K562 (cell line): ENCODE data around the gene WDR46. TPM values are rescaled to one million over a fixed set of nuclear protein-coding genes. Genes with fewer than 3 reads are reported as not detected.

Experiments used
- ATF7 ChIP-seq: fragments of 450-650 bp; IDR thresholded peaks from 2 replicates; pipeline ENCODE4 v1.7.1; 2014; ENCODE audit warnings: mild to moderate bottlenecking, moderate library complexity
- CREB3L1 ChIP-seq: fragments of 450-650 bp; IDR thresholded peaks from 2 replicates; pipeline ENCODE4 v1.6.1; 2014; ENCODE audit warnings: low read depth, mild to moderate bottlenecking, moderate library complexity, borderline replicate concordance
- CREM ChIP-seq: IDR thresholded peaks from 2 replicates; pipeline ENCODE4 v1.6.1; 2014; ENCODE audit warnings: antibody characterized with exemption, low read depth
- DLX4 ChIP-seq: fragments of 250-450 bp; sonication (Bioruptor Pico); IDR thresholded peaks from 2 replicates; pipeline ENCODE4 v1.6.1; 2021; ENCODE audit warnings: mild to moderate bottlenecking
- EP400 ChIP-seq: fragments of 450-650 bp; IDR thresholded peaks from 2 replicates; pipeline ENCODE4 v1.6.1; 2017; ENCODE audit warnings: antibody characterized with exemption, mild to moderate bottlenecking, moderate library complexity
- FOS ChIP-seq: IDR thresholded peaks from 3 replicates; pipeline ENCODE4 v1.6.1; 2011; ENCODE audit not compliant: insufficient read length; ENCODE audit errors: extremely low read depth
- KAT2B ChIP-seq: IDR thresholded peaks from one replicate; pipeline ENCODE4 v1.6.1; 2012; ENCODE audit warnings: low read depth, mild to moderate bottlenecking, control low read depth, inconsistent platforms, low read length, moderate library complexity
- MAZ ChIP-seq, 2 experiments: fragments of 450-650 bp in 1 of 2; sonication (generic) in 1 of 2; formaldehyde crosslinking; IDR thresholded peaks in 1 of 2; conservative IDR thresholded peaks in 1 of 2; 2 replicates each; pipeline versions ENCODE4 v1.4.0 to v1.5.0; 2020; ENCODE audit warnings: mild to moderate bottlenecking in 1 of 2, missing genetic modification reagents in 1 of 2
- MEF2A ChIP-seq: IDR thresholded peaks from 2 replicates; pipeline ENCODE4 v1.6.1; 2011; ENCODE audit warnings: low read depth, mild to moderate bottlenecking, low read length, moderate library complexity; ENCODE audit not compliant: control insufficient read depth
- MIER1 ChIP-seq: fragments of 450-650 bp; IDR thresholded peaks from 2 replicates; pipeline ENCODE4 v1.6.1; 2016; ENCODE audit warnings: antibody characterized with exemption, mild to moderate bottlenecking, low read depth
- MNT ChIP-seq, 2 experiments: fragments of 450-650 bp; conservative IDR thresholded peaks; 2 replicates each; pipeline ENCODE4 v1.6.1; 2017; ENCODE audit warnings: mild to moderate bottlenecking in 2 of 2, moderate library complexity in 2 of 2
- MTA3 ChIP-seq: fragments of 450-650 bp; formaldehyde crosslinking; IDR thresholded peaks from 2 replicates; pipeline ENCODE4 v1.6.1; 2017; ENCODE audit warnings: mild to moderate bottlenecking, borderline replicate concordance
- MYC ChIP-seq, 2 experiments: fragments of 250-450 bp in 1 of 2; sonication (Bioruptor Pico) in 1 of 2; IDR thresholded peaks; 2 replicates each; pipeline versions ENCODE4 v1.5.1 to v1.6.1; 2012 to 2021; ENCODE audit warnings: low read depth in 2 of 2, borderline replicate concordance in 1 of 2, improper control_type of control experiment in 1 of 2, low read length in 1 of 2, mild to moderate bottlenecking in 1 of 2, moderate library complexity in 1 of 2
- NR1H2 ChIP-seq: sonication (generic); formaldehyde crosslinking; IDR thresholded peaks from 2 replicates; pipeline ENCODE4 v1.4.0; 2020; ENCODE audit warnings: mild to moderate bottlenecking, missing genetic modification reagents
- NUFIP1 ChIP-seq: fragments of 450-650 bp; IDR thresholded peaks from 2 replicates; pipeline ENCODE4 v1.6.1; 2018; ENCODE audit not compliant: partially characterized antibody
- POLR2A ChIP-seq: fragments of 450-650 bp; conservative IDR thresholded peaks from 2 replicates; pipeline ENCODE4 v1.6.1; 2016
- PRPF4 ChIP-seq: fragments of 200-400 bp; formaldehyde crosslinking; IDR thresholded peaks from one replicate; pipeline ENCODE4 v1.6.1; 2017; ENCODE audit warnings: low read length, low read depth, mild to moderate bottlenecking; ENCODE audit not compliant: insufficient read depth, poor library complexity, severe bottlenecking
- SIN3A ChIP-seq, 2 experiments: fragments of 150-350 bp in 1 of 2; IDR thresholded peaks; 2 replicates each; pipeline ENCODE4 v1.6.1; 2011 to 2016; ENCODE audit warnings: borderline replicate concordance in 2 of 2, low read depth in 2 of 2, low read length in 2 of 2, mild to moderate bottlenecking in 2 of 2, moderate library complexity in 2 of 2; ENCODE audit not compliant: control insufficient read depth in 1 of 2
- SMAD4 ChIP-seq: fragments of 250-450 bp; sonication (Bioruptor Pico); conservative IDR thresholded peaks from 2 replicates; pipeline ENCODE4 v1.8.0; 2021; ENCODE audit warnings: inconsistent platforms, mild to moderate bottlenecking, moderate library complexity
- TFAP4 ChIP-seq: sonication (generic); formaldehyde crosslinking; IDR thresholded peaks from 2 replicates; pipeline ENCODE4 v1.8.0; 2022; ENCODE audit warnings: missing genetic modification reagents, mild to moderate bottlenecking, moderate library complexity, borderline replicate concordance
- U2AF1 ChIP-seq: fragments of 200-400 bp; formaldehyde crosslinking; optimal IDR thresholded peaks from 2 replicates; pipeline ENCODE3; 2017; ENCODE audit warnings: mild to moderate bottlenecking, low read depth, low read length, moderate library complexity
- ZFP1 ChIP-seq: fragments of 450-650 bp; formaldehyde crosslinking; IDR thresholded peaks from 2 replicates; pipeline ENCODE4 v1.4.0; 2020; ENCODE audit warnings: mild to moderate bottlenecking, mixed read lengths
- ZNF3 ChIP-seq: fragments of 250-450 bp; sonication (Bioruptor Pico); IDR thresholded peaks from 2 replicates; pipeline ENCODE4 v1.5.0; 2021; ENCODE audit warnings: mild to moderate bottlenecking, moderate library complexity
- ZNF76 ChIP-seq: fragments of 250-450 bp; sonication (Bioruptor Pico); IDR thresholded peaks from 2 replicates; pipeline ENCODE4 v1.4.0; 2020; ENCODE audit warnings: mild to moderate bottlenecking, moderate library complexity, borderline replicate concordance
- polyA plus RNA-seq, 8 experiments: library from polyadenylated mRNA; depleted of rRNA in 4 of 8; stranded (reverse) in 5 of 8; unstranded in 3 of 8; fragments of >200 nt; fragmentation: Nextera tagmentation in 2 of 8; fragmentation: Illumina TruSeq in 1 of 8; extraction: Ambion mirVana in 2 of 8; extraction: Trizol in 1 of 8; gene quantifications; 2 replicates each; pipeline versions ENCODE4 v1.2.1 to v1.2.3, GENCODE V29; 2011 to 2014; ENCODE audit warnings: inconsistent platforms in 1 of 8, missing spikeins in 1 of 8
- total RNA-seq, 7 experiments: library from RNA; depleted of rRNA in 6 of 7; stranded (reverse); fragments of >200 nt in 6 of 7; fragmentation: Illumina TruSeq in 2 of 7; extraction: Trizol in 2 of 7; gene quantifications; 2 replicates each; pipeline versions ENCODE4 v1.2.1 to v1.2.3, GENCODE V29; 2011 to 2021; ENCODE audit warnings: low replicate concordance in 1 of 7

WDR46 gene
- total and polyA plus RNA-seq, 9 of the 15 experiments (the other 6 are each of a cell fraction or from before 2014, with no cell fraction given): 8.9 to 146 (median 93.1) TPM

GRCh38 chr6:33279971-33280511 is 9.0 kb downstream of the WDR46 start (continued):
- TF ChIP-seq ZNF76 (CRISPR knock-in tag) (no peak), NUFIP1 (no peak), SIN3A (IDR thresholded peaks at IDR 0.05; ENCODE audit: borderline replicate concordance in 2 of 2, control insufficient read depth in 1 of 2, low read depth in 2 of 2, low read length in 2 of 2) (peak in 1 of 2 experiments; percentile 66; a peak in 1 of 4 replicates), CREM (peak; percentile 57), U2AF1 (no peak), MYC (IDR thresholded peaks at IDR 0.05; ENCODE audit: low read depth, low read length) (peak; percentile 49), MYC (CRISPR knock-in tag; IDR thresholded peaks at IDR 0.05; ENCODE audit: borderline replicate concordance, low read depth) (no peak), MEF2A (peak; percentile 43; the same call in 1 of the 2 replicates), MNT (conservative IDR thresholded peaks at IDR 0.05) (peak in 1 of 2 experiments; percentile 54; a peak in 1 of 4 replicates), MAZ (CRISPR knock-in tag; conservative IDR thresholded peaks at IDR 0.05 in 1 of 2, IDR thresholded peaks at IDR 0.05 in 1 of 2) (peak; percentile 64 to 94; a peak in 3 of 4 replicates), PRPF4 (no peak), NR1H2 (CRISPR knock-in tag) (no peak), FOS (no peak), DLX4 (CRISPR knock-in tag) (no peak), SMAD4 (peak; percentile 48; the same call in 1 of the 2 replicates), MIER1 (no peak), TFAP4 (CRISPR knock-in tag) (peak; percentile 82), EP400 (peak; percentile 50), ATF7 (peak; percentile 72), CREB3L1 (peak; percentile 41; the same call in 1 of the 2 replicates), ZNF3 (CRISPR knock-in tag) (no peak), KAT2B (peak; percentile 88), MTA3 (peak; percentile 36; the same call in 1 of the 2 replicates), POLR2A (0 out of 2 replicates have a peak, but pooled peaks have one; percentile 29), ZFP1 (CRISPR knock-in tag) (no peak)
